ENCODE measurements around the gene SBK3. TPM values are rescaled to one million over a fixed set of nuclear protein-coding genes. Genes with fewer than 3 reads are reported as not detected.

Gene SBK3
- total RNA-seq, 1 experiment from 2014 or later: 4.0 TPM

GRCh38 chr19:55538132-55538531 lies 7.2 kb downstream of the SBK3 start:
- in situ Hi-C loops (cut with HindIII; ENCODE audit: low pct_unique_long_range_greater_than_20kb, low sequenced_read_pairs): no loop called here
- Histone ChIP-seq H3K27ac (ENCODE audit: low read length) (no peak overlapping the region; the same call in 1 of the 2 replicates), H3K9me3 (ENCODE audit: control insufficient read depth, insufficient read depth, low read depth, low read length) (no peaks in the 10 kb centered on the region), H3K36me3 (ENCODE audit: control insufficient read depth, insufficient read depth, low read length) (no peaks in the 10 kb centered on the region), H3K4me3 (ENCODE audit: low read depth in 2 of 2, low read length in 2 of 2) (no peak overlapping the region), H3K4me1 (ENCODE audit: control insufficient read depth, insufficient read depth, low read length) (peaks cover 6% of the 10 kb centered on the region), H3K27me3 (ENCODE audit: control insufficient read depth, insufficient read depth, low read length) (no peaks in the 10 kb centered on the region)
- intact Hi-C loops (cut with micrococcal nuclease; ENCODE audit: unreplicated experiment): no loop called here
- POLR2A ChIA-PET: no interaction called here
- ATAC-seq (no peak), DNase-seq (ENCODE audit: low read depth, low spot score) (no peak)
- no TSS peak for BruUV-seq (replicated peaks)
- CTCF ChIA-PET: no interaction called here
- no peak for TF ChIP-seq TCF7L2 (IDR thresholded peaks at IDR 0.05; ENCODE audit: low read depth, low read length)
- TF ChIP-seq, protein P1, sequence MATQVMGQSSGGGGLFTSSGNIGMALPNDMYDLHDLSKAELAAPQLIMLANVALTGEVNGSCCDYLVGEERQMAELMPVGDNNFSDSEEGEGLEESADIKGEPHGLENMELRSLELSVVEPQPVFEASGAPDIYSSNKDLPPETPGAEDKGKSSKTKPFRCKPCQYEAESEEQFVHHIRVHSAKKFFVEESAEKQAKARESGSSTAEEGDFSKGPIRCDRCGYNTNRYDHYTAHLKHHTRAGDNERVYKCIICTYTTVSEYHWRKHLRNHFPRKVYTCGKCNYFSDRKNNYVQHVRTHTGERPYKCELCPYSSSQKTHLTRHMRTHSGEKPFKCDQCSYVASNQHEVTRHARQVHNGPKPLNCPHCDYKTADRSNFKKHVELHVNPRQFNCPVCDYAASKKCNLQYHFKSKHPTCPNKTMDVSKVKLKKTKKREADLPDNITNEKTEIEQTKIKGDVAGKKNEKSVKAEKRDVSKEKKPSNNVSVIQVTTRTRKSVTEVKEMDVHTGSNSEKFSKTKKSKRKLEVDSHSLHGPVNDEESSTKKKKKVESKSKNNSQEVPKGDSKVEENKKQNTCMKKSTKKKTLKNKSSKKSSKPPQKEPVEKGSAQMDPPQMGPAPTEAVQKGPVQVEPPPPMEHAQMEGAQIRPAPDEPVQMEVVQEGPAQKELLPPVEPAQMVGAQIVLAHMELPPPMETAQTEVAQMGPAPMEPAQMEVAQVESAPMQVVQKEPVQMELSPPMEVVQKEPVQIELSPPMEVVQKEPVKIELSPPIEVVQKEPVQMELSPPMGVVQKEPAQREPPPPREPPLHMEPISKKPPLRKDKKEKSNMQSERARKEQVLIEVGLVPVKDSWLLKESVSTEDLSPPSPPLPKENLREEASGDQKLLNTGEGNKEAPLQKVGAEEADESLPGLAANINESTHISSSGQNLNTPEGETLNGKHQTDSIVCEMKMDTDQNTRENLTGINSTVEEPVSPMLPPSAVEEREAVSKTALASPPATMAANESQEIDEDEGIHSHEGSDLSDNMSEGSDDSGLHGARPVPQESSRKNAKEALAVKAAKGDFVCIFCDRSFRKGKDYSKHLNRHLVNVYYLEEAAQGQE (IDR thresholded peaks at IDR 0.05; ENCODE audit: insufficient read depth in 1 of 2, low read depth in 2 of 2, low read length in 1 of 2): no peak
- TF ChIP-seq POLR2AphosphoS5 (IDR thresholded peaks at IDR 0.05; ENCODE audit: low read depth, low read length): no peak
- TF ChIP-seq SIN3A (IDR thresholded peaks at IDR 0.05; ENCODE audit: borderline replicate concordance, insufficient read depth, low read depth, low read length): no peak
- TF ChIP-seq, protein P2, sequence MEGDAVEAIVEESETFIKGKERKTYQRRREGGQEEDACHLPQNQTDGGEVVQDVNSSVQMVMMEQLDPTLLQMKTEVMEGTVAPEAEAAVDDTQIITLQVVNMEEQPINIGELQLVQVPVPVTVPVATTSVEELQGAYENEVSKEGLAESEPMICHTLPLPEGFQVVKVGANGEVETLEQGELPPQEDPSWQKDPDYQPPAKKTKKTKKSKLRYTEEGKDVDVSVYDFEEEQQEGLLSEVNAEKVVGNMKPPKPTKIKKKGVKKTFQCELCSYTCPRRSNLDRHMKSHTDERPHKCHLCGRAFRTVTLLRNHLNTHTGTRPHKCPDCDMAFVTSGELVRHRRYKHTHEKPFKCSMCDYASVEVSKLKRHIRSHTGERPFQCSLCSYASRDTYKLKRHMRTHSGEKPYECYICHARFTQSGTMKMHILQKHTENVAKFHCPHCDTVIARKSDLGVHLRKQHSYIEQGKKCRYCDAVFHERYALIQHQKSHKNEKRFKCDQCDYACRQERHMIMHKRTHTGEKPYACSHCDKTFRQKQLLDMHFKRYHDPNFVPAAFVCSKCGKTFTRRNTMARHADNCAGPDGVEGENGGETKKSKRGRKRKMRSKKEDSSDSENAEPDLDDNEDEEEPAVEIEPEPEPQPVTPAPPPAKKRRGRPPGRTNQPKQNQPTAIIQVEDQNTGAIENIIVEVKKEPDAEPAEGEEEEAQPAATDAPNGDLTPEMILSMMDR (IDR thresholded peaks at IDR 0.05): no peak

GRCh38 chr19:55537741-55538111 lies 7.6 kb downstream of the SBK3 start:
- H3K9me3 ChIP-seq (ENCODE audit: control insufficient read depth, insufficient read depth, low read depth, low read length): no peaks in the 10 kb centered on the region
- no peak for DNase-seq (ENCODE audit: low read depth, low spot score)
- no peak overlapping the region for H3K4me3 ChIP-seq (ENCODE audit: low read depth in 2 of 2, low read length in 2 of 2)
- ChIA-PET CTCF (no interaction called here), POLR2A (no interaction called here)
- in situ Hi-C loops (cut with HindIII; ENCODE audit: low pct_unique_long_range_greater_than_20kb, low sequenced_read_pairs) (no loop called here), intact Hi-C loops (cut with micrococcal nuclease; ENCODE audit: unreplicated experiment) (no loop called here)
- no TSS peak for BruUV-seq (replicated peaks)
- H3K4me1 ChIP-seq (ENCODE audit: control insufficient read depth, insufficient read depth, low read length): peaks cover 6% of the 10 kb centered on the region
- H3K27ac ChIP-seq (ENCODE audit: low read length): no peak overlapping the region; the same call in 1 of the 2 replicates
- H3K36me3 ChIP-seq (ENCODE audit: control insufficient read depth, insufficient read depth, low read length): no peaks in the 10 kb centered on the region
- ATAC-seq: 0 out of 2 replicates have a peak, but pooled peaks have one; percentile 44
- H3K27me3 ChIP-seq (ENCODE audit: control insufficient read depth, insufficient read depth, low read length): no peaks in the 10 kb centered on the region
- TF ChIP-seq, protein P1 (IDR thresholded peaks at IDR 0.05; ENCODE audit: insufficient read depth in 1 of 2, low read depth in 2 of 2, low read length in 1 of 2): no peak
- TF ChIP-seq, protein P2 (IDR thresholded peaks at IDR 0.05): no peak
- no peak for TF ChIP-seq POLR2AphosphoS5 (IDR thresholded peaks at IDR 0.05; ENCODE audit: low read depth, low read length)
- no peak for TF ChIP-seq SIN3A (IDR thresholded peaks at IDR 0.05; ENCODE audit: borderline replicate concordance, insufficient read depth, low read depth, low read length)
- no peak for TF ChIP-seq TCF7L2 (IDR thresholded peaks at IDR 0.05; ENCODE audit: low read depth, low read length)
